Stimulated activated CD8-positive, alpha-beta memory T cell treated with anti-CD3 and anti-CD28 coated beads, Interleukin-2, amount 100 ng/mL, for 48 hours (primary cell): Measurements from ENCODE around the gene C11orf71.

Source experiments
- DNase-seq, 2 donors: peaks; one replicate each; pipeline ENCODE4 v3.0.0-alpha.2; 2020; ENCODE audit warnings: low read depth in 2 of 2

The C11orf71 gene, protein sequence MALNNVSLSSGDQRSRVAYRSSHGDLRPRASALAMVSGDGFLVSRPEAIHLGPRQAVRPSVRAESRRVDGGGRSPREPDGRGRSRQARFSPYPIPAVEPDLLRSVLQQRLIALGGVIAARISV

DNA sequence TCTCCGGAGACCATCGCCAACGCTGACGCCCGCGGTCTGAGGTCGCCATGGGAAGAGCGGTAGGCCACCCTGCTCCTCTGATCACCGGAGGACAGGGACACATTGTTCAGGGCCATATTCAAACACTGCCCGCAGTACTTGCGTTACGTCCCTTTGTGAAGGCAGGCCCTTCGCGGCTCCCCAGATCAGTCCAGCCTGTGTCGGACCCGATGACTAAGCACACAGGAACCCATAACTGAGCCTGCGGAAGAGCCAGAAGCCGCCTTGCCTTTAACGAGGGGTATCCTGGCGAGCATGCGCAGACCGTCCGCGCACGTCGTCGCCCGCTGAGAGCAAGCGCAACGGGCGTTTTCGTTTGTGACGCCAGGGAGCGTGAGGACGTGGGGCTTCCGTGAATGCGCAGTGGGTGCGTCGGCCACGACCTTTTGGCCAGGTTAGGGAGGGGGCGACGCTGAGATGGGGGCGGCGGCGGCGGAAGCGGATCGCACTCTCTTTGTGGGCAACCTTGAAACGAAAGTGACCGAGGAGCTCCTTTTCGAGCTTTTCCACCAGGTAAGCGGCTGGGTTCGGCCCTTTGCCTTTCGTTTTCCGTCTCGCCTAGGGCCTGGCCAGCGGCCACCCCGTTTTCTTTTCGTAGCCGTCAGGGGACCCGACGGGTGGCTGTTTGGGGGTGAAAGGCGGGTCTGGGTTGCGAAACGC is at the start of gene C11orf71, which contains the start of gene RBM7:
TSS of gene C11orf71 (minus strand) at position 296 of the 699 bp plus-strand sequence. CDS start at position 116, 180 bp downstream.
TSS of gene RBM7 (plus strand) at position 451 of the 699 bp plus-strand sequence. CDS start at position 457, 6 bp downstream.
- peak; percentile 95 to 96 for DNase-seq

DNA sequence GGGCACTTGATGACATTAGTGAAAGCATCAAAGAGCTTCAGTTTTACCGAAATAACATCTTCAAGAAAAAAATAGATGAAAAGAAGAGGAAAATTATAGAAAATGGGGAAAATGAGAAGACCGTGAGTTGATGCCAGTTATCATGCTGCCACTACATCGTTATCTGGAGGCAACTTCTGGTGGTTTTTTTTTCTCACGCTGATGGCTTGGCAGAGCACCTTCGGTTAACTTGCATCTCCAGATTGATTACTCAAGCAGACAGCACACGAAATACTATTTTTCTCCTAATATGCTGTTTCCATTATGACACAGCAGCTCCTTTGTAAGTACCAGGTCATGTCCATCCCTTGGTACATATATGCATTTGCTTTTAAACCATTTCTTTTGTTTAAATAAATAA is 49.5 kb upstream of the C11orf71 start:
- DNase-seq, result no peak

DNA sequence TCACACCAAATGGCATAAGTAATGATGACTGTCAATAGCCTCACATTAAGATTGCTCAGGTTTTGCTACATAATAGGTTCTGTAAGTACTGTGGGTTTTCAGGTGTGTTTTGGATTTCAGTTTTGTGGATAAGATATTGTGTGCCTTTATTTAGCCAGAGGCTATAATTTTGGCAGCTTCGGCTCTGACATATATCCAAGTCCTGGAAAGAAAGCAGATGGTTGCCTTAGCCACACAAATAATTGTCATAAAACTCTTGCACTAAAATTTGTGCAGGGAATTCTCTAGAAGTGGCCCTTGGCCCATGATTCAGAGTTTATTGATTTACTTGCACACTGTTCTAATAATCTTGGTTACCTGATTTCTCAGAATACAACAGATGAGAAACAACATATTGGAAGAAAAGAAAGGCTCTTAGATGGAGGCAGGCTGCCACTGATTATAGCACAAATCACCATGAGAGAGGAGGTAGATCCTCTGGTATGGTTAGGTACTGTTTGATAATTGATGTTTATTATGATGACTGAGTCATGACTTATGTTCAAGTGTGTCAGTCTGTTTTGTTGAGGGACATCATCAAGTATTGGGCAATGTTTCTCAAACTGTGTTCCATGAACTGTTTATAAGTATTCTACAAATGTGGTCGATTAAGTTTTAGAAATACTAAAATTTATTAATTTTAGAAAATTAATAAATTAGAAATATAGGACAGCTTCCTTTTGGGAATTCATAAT is 48.6 kb upstream of the C11orf71 start:
- no peak for DNase-seq

DNA sequence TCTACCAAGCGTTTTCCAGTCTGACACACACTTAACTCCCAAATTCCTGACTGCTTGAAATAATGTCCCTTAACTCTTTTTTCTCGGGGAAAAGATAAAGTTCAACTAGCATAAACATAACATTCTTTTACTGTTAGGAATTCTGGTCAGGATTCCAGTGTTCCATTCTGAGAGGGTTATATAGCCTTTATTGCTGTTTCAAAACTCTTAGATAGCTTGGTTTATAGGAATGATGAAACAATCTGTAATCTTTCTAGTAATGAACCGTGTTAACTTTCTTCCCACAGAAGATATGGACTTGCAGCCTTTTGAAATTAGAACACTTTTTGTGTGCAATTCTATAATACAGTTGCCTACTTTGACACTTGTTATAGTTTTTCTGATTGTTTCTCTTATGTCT is 47.6 kb upstream of the C11orf71 start:
- no peak for DNase-seq

DNA sequence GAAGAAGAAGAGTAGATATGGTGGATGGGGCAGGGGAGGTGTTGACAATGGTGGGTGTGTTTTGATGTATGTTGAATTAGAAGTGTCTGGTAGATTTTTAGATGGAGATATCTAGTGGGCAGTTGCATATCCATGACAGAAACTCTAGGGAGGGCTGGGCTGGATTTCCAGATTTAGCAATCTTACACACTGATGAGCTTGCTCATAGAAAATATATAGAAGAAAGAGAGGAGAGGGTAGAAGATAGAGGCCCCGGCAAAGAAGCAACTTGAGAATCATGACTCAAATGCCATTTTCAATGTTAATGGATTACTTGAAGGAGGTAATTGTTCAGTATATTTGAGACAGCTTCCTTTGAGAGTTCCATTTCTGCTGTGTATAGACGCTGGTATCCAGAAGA is 47.1 kb upstream of the C11orf71 start:
- DNase-seq, result no peak

GRCh38 chr11:114442536-114442935 is 42.2 kb upstream of the C11orf71 start:
- DNase-seq, result no peak

DNA sequence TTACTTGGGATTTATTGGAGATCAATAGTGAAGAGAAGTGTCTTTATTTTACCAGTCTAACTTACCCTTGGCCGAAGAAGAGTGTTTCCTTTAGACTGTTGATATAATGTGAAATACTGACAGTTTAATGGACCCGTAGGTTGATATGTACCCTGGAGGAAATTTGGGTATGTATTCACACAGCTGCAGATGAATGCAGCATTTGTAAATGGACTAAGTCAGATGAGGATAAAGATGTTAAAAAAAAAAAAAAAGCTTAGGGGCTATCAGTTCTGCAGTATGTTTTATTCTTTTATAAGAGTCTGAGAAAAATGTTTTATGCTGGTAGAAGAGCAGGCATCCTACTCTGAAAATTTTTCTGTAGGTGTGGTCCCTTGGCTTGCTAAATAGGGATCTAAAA is 41.6 kb upstream of the C11orf71 start:
- DNase-seq, result no peak

DNA sequence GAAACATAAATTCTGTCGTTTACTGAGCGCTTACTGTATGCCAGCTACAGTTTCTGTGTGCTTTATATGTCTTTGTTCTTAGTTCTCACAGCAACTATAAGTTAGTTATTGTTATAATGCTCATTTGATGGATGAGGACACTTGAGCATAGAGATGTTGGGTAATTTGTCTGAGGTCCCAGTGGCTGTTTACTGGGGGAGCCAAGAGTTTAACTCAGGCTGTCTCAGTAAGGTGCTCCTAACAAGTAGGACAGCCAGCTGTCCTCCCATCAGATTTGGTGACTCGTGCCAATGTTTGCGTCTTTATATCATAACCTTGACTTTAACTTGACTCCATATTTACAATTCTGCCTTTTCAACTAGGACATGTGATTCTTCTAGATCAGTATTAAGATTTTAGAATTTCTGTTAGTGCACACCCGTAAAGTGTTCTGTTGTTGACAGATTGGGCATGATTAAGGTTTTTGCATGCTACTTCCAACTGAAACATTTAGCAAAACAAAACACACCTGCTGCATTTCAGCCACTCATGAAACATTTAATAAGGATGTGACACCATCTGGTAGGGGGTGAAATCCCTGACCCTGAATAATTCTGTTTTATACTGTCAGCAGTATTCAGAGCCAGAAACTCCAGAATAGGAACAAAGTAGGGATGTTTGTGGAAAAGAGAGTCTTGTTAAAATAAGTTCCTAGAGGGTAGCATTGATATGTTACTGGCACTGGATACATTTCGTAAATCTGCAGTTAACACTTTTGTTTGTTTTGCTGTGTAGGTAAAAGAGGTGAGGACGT is 40.9 kb upstream of the C11orf71 start:
- DNase-seq, result no peak

DNA sequence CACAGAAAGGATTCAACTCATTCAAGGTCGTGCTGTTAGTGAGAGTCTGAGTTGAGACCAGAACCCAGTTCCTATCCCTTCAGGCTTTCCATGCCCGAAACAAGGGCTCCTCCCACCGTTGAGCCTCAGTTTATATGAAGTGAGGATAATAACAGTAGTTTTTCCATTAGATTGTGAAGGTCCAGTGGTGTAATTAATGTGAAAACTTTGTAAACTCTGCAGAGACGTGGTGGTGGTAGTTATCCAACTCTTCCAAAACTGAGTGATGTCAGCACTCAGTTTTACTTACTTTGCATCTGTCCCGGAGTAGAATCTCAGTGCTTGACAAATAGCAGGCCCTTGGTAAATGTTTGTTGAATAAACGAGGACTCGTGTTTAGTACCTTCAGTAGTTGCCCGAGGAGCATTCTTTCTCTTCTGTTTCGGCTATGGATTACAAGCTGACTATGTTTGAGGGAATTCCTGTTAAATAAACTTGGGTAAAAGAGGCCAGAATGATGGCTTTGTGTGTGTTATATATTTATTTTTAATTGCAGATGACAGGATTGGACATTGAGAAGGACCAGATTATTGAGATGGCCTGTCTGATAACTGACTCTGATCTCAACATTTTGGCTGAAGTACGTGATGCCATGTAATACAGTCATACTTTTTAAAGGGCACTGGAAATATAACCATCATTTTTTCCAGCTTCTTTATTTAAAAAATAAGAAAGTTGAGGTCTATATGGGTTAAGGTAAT is 40.0 kb upstream of the C11orf71 start:
- no peak for DNase-seq

GRCh38 chr11:114439229-114440120 is 39.2 kb upstream of the C11orf71 start, which contains the start of gene REXO2:
REXO2 (plus strand) TSS chr11:114439467; CDS start chr11:114439529, 62 bp downstream.
- peak; percentile 86 to 88 for DNase-seq

DNA sequence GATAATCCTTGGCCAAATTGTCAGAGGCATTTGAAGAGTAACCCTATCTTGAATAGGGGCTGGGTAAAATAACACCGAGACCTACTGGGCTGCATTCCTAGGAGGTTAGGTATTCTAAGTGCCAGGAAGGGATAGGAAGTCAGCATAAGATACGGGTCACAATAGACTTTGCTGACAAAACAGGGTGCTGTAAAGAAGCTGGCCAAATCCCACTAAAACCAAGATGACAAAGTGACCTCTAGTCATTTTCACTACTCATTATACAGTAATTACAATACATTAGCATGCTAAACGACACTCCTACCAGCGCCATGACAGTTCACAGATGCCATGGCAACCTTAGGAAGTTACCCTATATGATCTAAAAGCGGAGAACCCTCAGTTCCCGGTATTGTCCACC is 38.0 kb upstream of the C11orf71 start:
- no peak for DNase-seq

DNA sequence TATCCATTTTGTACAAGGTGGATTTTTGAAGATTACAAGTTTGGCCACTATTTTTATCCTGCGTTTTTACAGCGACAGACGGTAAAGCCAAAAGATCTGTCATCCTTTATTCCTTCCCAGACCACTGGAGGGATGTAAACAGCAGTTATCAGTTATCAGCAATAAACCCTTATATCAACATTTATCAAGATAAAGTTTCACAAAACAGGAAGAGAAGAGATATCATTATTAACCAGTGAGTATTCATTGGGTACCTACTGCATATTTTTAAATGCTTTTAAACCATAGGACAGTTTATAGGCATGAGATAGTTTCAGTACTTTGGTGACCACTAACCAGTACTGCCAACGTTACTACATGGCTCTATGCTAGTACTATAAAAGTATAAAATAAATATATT is 33.1 kb upstream of the C11orf71 start:
- no peak for DNase-seq

GRCh38 chr11:114432893-114433292 is 32.6 kb upstream of the C11orf71 start:
- no peak for DNase-seq

DNA sequence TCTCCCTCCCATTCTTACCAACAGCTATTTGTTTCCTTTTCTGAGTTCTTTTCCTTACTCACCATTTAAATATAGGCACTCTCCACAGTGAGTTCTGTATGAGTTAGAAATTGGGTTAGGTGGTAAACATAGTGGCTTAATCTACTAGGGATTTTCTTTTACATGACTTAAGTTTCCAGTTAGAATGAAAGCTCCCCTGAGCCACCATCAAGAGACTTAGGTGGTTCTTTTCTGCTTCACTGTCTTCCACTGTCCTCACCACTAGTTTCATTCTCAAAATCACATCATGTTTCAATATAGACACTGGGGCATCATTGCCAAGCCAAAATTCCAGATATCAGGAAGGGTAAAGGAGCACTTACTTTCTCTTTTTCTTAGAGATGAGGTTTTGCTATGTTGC is 30.0 kb upstream of the C11orf71 start:
- DNase-seq, result no peak

DNA sequence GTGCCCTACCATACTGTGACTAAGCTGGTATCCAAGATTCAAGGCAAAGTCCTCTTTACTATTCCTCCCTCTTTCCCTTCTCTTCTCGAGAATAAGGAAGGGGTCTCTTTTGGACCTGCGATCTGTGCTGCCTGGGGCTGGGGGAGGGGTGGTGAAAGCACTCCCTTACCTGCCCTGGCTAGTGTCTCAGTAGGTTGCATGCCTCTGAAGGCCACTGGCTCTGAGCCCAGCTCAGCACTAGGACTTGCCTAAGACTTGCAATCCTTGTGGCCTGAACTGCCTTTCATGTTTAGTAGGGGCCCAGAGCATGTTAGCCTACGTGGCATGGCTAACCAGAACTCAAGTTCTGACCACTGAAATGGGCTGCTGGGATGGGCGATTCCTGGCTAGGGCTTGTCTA is 26.0 kb upstream of the C11orf71 start:
- DNase-seq, result no peak

DNA sequence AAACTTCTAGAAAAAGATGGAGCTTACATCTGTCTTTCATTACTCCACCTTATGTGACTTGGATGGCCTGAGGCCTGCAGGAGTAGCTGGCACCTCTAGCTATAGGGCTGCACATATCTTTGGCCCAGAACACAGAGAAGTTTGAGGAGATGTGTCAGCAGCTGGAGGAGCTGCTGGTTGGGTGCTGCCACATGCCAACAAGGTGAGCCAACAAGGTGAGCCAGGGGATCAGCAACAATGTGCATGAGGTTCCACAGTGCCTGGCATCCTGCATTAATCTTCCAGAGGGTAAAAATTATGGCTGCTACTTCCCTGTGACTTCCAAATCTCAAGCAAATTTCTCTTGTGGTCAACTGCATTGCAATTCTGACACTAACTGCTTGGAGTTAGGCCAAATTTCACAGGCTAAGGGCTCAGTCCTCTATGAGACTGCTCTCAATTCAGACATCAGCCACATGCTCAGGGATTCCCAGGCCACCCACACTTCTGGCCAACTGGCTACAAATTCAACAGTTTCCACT is 16.2 kb upstream of the C11orf71 start:
- no peak for DNase-seq

GRCh38 chr11:114413958-114414357 is 13.6 kb upstream of the C11orf71 start:
- no peak for DNase-seq

DNA sequence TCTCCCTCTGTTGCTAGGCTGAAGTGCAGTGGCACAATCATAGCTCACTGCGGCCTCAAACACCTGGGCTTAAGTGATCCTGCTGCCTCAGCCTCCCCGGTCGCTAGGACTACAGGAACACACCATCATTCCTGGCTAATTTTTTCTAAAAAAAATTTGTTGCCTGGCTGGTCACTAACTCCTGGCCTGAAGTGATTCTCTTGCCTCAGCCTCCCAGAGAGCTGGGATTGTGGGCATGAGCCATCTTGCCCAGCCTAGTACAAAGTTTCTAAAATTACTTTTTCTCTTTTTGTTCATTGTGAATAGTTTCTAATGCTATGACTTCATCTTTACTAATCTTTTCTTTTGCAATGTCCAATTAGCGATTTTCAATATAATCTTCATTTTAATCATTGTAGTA is 12.6 kb upstream of the C11orf71 start:
- DNase-seq, result no peak

- no peak for DNase-seq
These were observed 1.0 kb upstream of the C11orf71 start for GRCh38 chr11:114401311-114401710.

- DNase-seq, result no peak
These were observed 558 bp upstream of the C11orf71 start for GRCh38 chr11:114400915-114401223.
